ENCODE measurements around the gene TFF3. TPM values are rescaled to one million over a fixed set of nuclear protein-coding genes. Genes with fewer than 3 reads are reported as not detected.

TFF3 gene
- total RNA-seq, 4 donors from 2014 or later = 1.8 to 23.6 (median 11.6) TPM

GRCh38 chr21:42288962-42289361, 26.2 kb downstream of the TFF3 start:
- TF ChIP-seq, protein P1, sequence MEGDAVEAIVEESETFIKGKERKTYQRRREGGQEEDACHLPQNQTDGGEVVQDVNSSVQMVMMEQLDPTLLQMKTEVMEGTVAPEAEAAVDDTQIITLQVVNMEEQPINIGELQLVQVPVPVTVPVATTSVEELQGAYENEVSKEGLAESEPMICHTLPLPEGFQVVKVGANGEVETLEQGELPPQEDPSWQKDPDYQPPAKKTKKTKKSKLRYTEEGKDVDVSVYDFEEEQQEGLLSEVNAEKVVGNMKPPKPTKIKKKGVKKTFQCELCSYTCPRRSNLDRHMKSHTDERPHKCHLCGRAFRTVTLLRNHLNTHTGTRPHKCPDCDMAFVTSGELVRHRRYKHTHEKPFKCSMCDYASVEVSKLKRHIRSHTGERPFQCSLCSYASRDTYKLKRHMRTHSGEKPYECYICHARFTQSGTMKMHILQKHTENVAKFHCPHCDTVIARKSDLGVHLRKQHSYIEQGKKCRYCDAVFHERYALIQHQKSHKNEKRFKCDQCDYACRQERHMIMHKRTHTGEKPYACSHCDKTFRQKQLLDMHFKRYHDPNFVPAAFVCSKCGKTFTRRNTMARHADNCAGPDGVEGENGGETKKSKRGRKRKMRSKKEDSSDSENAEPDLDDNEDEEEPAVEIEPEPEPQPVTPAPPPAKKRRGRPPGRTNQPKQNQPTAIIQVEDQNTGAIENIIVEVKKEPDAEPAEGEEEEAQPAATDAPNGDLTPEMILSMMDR (IDR thresholded peaks at IDR 0.05) = no peak
- DNase-seq (ENCODE audit: low spot score) (no peak), ATAC-seq (ENCODE audit: low FRiP score) (no peak)

DNA sequence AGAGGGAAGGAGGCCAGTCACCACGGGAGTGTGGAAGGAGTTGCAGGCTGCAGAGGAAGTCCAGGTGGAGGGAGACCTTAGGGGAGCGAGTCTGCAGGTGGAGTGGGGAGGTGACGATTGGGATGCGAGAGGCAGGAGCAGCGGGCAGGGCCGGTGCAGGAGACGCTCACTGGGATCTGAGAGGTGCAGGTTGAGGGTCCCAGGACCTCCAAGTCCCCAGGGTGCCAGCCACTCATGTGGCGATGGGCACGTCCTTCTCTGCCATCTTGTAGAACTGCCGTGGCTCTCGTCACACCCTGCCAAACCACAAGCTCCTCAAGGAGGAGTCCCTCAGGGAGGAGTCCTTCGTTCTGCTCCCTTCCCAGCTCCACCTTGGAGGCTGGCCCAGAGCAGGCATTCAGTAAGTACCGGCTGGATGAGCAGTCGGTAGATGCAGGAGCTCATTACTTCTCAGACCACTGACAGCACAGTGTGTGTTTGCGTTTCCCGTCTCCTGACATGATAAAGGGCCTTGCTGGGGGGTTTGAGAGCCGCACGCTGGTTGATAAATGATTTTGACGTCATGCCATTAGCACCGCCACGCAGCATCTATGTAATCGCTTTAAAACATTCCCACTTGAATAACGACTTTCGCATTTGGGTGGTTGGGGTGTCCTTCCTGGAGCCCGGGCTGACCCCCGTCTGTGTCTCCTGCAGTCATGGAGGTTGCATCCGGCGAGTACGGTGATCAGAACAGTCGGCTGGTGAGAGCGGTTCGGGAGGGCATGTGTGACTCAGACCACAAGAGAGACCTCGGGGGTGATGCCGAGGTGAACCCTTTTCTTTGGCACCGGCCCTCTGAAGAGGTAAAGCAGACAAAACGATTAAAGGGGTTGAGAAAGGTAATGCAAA, 27.8 kb downstream of the TFF3 start:
- no peak for ATAC-seq (ENCODE audit: low FRiP score)
- TF ChIP-seq, protein P1 (IDR thresholded peaks at IDR 0.05) = no peak
- DNase-seq (ENCODE audit: low spot score) = no peak

- ATAC-seq (ENCODE audit: low FRiP score) (no peak), DNase-seq (ENCODE audit: low spot score) (no peak)
- TF ChIP-seq, protein P1 (IDR thresholded peaks at IDR 0.05) = no peak
These were observed 28.8 kb downstream of the TFF3 start for GRCh38 chr21:42286416-42286815.

DNA sequence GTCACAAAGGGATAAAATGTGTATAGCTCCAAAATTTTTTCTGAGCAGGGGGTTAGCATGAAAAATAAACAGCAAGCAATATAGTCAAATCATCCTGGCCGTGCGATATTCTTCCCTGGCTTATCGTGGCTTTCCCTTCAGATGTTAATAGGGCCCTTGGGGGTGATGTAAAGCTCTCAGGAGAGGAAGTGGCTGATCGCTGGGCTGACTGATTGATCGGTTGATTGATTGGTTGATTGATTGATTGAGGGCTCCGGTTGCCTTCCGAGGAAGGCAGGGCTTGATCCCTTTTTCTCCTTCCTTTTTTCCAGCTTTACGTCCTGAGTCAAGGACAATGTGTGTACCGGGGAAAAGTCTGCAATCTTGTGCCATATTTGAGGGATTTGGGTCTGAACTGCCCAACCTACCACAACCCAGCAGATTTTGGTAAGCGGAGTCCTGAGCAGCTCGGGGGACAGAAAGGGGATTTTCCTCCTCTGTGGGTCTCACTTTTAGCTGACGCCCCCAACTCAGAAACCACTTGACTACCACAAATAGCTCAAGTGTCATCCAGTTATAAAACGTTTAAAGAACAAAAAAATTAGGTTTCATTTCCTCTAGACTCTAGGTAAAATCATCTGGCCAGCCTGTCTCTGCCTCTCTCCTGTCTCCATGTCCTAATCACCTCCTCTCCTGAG, 29.5 kb downstream of the TFF3 start:
- ATAC-seq (ENCODE audit: low FRiP score) (no peak), DNase-seq (ENCODE audit: low spot score) (no peak)
- TF ChIP-seq, protein P1 (IDR thresholded peaks at IDR 0.05) = no peak

DNA sequence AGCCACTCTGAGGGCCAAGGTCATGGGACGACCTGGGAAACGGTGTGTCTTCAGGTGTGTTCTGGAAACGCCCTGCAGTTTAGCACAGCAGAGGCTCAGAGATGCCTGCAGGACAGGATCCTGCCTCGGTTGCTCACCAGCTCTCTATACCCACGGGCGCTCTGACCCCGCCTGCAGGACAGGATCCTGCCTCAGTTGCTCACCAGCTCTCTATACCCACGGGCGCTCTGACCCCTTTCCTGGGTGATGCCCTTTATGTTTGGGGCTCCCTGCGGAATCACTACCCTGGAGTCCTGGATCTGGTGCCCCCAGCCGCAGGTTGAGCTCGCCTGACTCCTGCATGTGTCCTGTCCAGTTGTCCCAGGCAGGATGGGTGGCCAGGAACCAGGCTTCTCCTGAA, 32.5 kb downstream of the TFF3 start:
- ATAC-seq (ENCODE audit: low FRiP score) (no peak), DNase-seq (ENCODE audit: low spot score) (no peak)
- TF ChIP-seq, protein P1 (IDR thresholded peaks at IDR 0.05) = no peak

GRCh38 chr21:42282021-42282420, 33.2 kb downstream of the TFF3 start:
- TF ChIP-seq, protein P1 (IDR thresholded peaks at IDR 0.05) = no peak
- ATAC-seq (ENCODE audit: low FRiP score) = peak; percentile 16
- DNase-seq (ENCODE audit: low spot score) = no peak

Measured in omental fat pad (tissue), 4 donors.